ENCODE measurements around the gene LRRN2.
"Not testable (repeated sequence)": the region's sequence is repeated elsewhere in the genome, so short reads cannot be mapped to it uniquely, and the experiment has no call there.

Gene LRRN2

GRCh38 chr1:204685236-204686006 lies at the start of gene LRRN2:
LRRN2 (minus strand) TSS chr1:204685738; CDS start chr1:204619992, 65,746 bp downstream.
- no peak for DNase-seq

- no peak for DNase-seq
Measured at GRCh38 chr1:204735042-204735441, 49.5 kb upstream of the LRRN2 start.

GRCh38 chr1:204733869-204734596 lies 48.5 kb upstream of the LRRN2 start:
- DNase-seq, result no peak

DNA sequence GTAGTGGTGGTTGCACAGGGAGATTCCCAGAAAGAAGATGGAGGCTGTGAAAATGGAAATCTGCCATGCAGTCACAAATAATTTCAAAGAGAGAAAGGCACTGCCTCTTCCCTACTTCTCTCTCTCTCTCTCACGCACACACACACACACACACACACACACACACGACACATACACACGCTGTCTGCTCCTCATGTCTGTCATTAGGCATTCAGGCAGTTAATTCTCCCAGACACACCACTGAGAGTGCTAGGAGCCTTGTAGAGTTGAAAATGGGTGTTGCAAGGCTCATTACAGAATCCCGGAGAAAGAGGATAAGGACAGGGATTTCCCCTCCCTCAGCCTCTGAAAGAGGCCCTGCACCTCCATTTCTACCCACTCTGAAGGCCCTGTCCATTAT lies 47.8 kb upstream of the LRRN2 start:
- no peak for DNase-seq

GRCh38 chr1:204731985-204732575 lies 46.5 kb upstream of the LRRN2 start:
- no peak for DNase-seq

DNA sequence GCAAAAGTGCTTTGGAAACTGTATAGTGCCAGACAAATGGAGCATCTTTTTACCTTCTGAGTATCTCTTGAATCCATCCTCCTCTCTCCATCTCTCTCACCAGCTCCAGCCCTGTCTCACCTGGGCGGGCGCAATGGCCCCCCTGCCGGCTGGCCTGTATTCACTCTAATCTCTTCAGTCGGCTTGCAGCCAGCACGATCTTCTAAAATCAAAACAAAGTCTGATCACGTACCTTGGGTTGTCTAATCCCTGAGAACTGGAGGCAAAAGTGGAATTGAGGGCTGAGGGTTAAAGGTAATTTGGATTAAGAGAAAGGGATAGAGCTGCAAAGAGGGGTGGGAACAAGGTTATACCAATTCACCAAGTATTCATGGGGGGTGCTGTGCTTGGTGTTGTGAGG lies 46.0 kb upstream of the LRRN2 start:
- no peak for DNase-seq

GRCh38 chr1:204730826-204731459 lies 45.4 kb upstream of the LRRN2 start:
- DNase-seq, result no peak

DNA sequence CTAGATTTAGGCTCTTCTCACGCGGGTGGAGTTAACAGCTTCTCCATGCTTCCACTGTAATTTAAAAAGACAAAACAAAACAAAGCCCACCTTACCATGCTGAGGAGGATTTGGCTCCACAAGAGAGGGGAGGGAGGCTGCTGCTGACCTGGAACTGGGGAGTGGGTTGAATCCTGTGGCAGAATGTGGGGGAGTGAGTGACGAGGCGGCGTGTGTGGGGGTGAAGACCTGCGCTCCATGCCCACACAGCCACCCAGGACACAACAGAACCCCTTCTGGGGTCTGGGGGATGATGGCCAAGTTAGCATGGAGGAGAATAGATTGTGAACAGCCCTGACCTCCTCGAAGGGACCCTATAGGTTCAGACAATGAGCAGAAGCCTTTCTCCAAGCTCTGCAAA lies 44.0 kb upstream of the LRRN2 start:
- no peak for DNase-seq

GRCh38 chr1:204728456-204728855 lies 42.9 kb upstream of the LRRN2 start:
- no peak for DNase-seq

GRCh38 chr1:204728045-204728444 lies 42.5 kb upstream of the LRRN2 start:
- DNase-seq, result no peak

DNA sequence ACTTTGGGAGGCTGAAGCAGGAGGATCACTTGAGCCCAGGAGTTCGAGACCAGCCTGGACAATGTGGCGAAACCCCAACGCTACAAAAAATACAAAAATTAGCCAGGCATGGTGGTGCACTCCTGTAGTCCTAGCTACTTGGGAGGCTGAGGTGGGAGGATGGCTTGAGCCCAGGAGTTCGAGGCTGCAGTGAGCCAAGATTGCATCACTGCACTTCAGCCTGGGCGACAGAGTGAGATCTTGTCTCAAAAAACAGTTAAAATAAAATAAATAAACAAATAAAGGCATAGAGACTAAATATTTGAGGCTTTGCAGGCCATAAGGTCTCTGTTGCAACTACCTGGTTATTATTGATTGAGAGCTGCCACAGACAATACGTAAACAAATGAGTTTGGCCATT lies 41.9 kb upstream of the LRRN2 start:
- not testable (repeated sequence) for DNase-seq

DNA sequence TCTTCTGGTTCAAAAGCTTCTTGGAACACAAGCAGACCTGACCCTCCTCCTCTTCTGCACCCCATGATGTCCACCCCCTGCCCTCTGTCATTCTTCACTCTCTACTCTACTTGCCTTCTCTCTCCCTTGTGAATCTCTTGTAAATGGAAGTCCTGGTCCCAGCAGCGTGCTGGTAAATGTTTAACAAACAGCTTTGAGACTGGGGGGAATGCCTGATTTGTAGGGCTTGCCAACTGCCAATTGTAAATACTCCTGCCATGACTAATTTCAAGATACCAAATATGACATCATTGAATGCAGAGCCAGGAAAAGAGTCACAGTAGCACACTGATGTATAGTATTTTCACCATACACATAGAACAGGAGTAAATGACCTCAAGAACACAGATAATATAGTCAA lies 40.9 kb upstream of the LRRN2 start:
- DNase-seq, result no peak

- no peak for DNase-seq
Measured at GRCh38 chr1:204725821-204726448, 40.4 kb upstream of the LRRN2 start.

DNA sequence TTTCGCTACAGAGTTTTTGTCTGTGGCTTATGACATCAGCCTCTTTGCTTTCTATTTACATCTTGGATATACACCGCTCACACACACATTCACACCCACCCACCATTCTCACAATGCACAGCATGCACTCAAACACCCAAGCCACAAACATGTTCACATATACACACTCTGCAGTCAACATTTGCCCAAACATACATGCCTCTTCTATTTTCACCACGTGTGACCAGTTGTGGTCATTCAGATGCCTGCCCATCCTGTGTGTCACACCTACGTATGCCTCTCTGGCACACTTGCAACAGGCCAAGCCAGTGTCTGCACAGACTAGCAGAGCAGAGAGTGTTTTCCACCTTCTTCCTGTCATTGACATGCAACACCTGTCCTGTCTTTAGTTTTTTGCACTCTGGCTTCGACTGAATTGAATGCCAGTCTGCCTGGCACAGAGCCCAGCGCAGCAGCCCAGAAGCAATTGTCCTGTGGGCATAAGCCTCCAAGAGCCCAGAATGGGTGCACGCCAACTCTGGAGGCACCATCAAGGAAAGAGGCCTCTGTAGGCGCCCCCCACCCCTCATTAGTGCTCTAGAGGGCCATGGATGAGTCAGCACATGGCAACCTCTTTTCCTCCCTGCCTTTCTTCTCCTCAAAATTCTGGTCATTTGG lies 37.7 kb upstream of the LRRN2 start:
- DNase-seq, result no peak

GRCh38 chr1:204721373-204722055 lies 36.0 kb upstream of the LRRN2 start:
- DNase-seq, result no peak

DNA sequence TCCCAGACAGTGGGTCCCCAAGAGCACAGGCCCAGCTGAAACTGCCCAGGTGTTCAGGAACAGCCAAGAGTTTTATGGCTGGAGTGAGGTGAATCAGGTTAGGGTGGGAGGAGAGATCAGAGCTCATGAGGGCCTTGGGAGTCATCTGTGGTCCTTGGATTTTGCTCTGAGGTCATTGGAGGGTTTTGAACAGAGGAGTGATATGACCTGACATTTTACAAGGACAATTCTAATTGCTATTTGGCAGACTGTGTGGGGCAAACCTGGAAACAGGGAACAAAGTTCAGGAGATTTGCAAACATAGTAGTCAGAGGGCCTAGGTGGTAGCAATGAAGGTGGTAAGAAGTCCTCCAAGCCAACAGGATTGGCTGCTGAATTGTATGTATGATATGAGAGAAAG lies 31.1 kb upstream of the LRRN2 start:
- no peak for DNase-seq

DNA sequence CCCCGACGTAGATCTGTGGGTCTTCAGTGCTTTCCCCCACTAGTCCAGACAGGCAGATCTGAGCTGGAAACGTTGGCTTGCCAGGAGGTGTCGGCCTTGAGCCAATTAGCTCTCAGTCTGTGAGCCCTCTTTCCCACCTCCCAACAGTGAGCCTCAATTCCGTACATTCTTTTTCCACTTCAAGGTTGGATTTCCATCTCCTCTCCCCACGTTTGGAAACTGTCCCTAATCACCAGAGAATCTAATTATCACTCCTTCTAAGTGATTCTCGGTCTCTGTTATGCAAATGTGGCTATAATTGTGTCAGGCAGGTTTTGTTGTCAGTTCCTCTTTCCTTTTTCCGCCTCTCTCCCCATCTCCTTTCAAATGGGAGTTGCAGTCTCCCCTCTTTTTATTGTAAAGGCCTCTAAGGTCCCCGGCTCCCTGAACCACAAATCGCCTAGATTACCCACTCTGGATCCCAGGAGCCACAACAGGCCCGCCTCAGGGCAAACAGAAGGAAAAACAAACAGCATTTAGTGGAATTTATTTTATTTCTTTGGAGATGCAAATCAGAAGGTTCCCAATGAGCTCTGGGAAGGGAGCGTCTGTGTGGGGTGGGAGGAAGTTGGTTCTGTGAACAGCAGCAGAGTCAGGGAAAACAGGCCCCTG lies 29.4 kb upstream of the LRRN2 start:
- DNase-seq, result no peak

DNA sequence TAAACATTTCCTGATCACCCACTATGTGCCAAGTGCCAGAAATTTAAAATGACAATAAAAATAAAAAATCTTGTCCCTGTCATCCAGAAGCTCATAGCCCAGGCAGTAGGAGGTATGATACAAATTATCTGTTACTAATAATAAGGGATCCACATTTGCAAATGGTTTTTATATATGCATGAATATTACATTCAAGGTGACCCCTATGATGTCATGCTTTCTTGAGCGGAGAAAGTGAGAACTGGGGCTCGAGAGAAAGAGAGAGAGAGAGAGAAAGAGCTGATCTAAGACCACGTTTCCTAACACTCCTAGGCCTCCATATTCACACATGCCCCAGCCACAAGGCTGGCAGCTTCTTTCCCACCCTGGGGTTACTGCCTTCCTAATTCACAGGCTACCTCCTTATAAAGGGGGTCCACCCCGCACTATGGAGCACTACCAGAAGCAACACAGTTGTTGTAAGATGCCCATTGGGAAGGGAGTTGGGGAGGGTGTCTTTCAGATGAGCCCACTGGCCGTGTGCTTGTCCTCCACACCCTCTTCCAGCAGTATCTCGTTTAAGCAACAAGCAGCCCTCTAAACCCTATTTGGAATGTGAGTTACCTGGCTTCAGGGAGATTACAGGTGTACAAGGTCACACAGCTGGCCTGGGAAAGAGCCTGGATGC lies 28.8 kb upstream of the LRRN2 start:
- DNase-seq, result no peak

DNA sequence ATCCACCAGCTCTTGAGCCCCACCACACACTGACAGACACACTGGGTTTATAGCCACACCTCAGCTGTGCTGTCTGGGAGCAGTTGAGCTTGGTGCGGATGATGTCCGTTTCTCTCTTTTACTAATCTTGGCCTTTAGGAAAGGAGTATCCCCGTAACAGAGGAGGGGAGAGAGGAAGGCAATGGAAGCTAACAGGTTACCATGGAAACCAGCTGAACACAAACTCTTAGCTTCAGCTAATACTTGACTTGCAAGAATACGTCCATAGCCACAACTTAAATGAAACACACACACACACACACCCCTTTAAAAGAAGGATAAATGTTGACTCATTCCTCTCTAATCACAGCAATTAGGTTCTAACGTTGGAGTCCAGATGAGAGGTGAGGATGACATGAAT lies 28.0 kb upstream of the LRRN2 start:
- no peak for DNase-seq

GRCh38 chr1:204712708-204713430 lies 27.3 kb upstream of the LRRN2 start:
- DNase-seq, result no peak

Data from CD4-positive, alpha-beta T cell treated with Interferon gamma for 1 hour (primary cell).